Myocyte (in vitro differentiated cells): ENCODE data around the gene MAGEF1. TPM values are rescaled to one million over a fixed set of nuclear protein-coding genes. Genes with fewer than 3 reads are reported as not detected.
"Not testable (repeated sequence)": the region's sequence is repeated elsewhere in the genome, so short reads cannot be mapped to it uniquely, and the experiment has no call there.

Experiments used
- DNase-seq: peaks from one replicate; pipeline ENCODE4 v3.0.0-alpha.2; 2012; ENCODE audit warnings: low read depth
- total RNA-seq: library from RNA; depleted of rRNA; stranded (reverse); fragments of >200 nt; gene quantifications from 2 replicates; pipeline ENCODE4 v1.2.3, GENCODE V29; 2014

MAGEF1 gene
- total RNA-seq, 1 donor from 2014 or later = 111 TPM

GRCh38 chr3:184743248-184743647, 31.4 kb upstream of the MAGEF1 start:
- DNase-seq = no peak

- DNase-seq = no peak
Measured at GRCh38 chr3:184742676-184743135, 30.8 kb upstream of the MAGEF1 start.

DNA sequence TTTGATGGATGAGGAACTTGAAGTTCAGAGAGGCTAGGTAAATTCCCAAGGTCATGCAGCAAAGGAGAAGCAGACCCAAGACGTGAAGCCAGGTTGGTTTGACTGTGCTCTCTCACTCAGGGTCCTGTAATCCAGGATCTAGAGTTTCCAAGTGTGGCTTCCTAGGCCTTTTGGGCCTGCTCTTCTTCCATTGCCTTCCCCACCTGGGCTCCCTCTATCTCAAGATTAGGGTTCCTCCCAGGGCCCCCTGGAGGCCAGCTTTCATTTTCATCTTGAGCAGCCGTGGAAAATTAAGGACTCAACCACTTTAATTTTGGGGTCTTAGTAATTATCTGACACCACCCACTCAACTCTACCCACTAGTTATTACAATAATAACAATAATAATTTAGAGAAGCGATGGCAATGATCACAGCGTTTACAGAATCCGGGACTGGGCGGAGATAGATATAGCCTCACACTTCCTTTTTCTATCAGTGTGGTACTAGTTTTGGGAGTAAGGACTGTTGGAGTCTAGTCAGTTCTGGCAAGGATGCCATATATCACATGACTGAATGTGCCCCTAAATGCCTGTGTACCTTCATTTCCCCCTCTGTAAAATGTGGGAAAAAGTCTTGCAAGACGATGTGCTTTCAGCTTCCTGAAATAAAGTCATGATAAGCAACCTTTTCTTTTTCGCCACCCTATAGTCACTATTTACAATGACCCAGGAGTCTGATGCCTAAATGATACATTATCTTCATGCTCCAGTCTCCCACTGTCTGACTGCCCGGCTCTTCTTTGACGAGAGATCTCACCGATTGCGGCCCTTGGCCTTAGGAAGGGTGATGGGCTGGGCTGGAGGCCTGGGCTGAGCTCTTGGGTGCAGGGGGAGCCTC, 30.2 kb upstream of the MAGEF1 start:
- no peak for DNase-seq

- DNase-seq = no peak
Measured at GRCh38 chr3:184741259-184741556, 29.3 kb upstream of the MAGEF1 start.

GRCh38 chr3:184740509-184741258, 28.8 kb upstream of the MAGEF1 start:
- peak; percentile 87 for DNase-seq

GRCh38 chr3:184739594-184740505, 28.0 kb upstream of the MAGEF1 start:
- DNase-seq = no peak

DNA sequence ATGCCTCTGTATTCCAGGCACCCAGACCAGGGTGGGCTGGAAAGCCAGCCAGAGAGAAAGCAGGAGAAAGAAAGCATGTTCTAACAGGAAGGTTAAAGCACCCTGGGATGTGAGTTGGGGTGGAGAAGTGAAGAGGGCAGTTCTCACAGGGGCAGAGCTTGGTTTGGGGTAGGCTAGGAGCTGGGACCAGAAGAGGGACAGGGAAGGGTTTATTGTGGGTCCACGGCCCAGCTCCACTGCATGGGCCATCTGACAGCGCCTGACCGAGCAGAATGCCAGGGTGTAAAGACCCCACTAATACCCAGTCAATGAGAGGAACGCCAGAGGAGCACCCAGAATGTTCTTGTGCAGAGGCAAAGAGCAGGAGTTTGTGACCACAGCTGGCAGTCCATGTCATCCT, 27.1 kb upstream of the MAGEF1 start:
- no peak for DNase-seq

DNA sequence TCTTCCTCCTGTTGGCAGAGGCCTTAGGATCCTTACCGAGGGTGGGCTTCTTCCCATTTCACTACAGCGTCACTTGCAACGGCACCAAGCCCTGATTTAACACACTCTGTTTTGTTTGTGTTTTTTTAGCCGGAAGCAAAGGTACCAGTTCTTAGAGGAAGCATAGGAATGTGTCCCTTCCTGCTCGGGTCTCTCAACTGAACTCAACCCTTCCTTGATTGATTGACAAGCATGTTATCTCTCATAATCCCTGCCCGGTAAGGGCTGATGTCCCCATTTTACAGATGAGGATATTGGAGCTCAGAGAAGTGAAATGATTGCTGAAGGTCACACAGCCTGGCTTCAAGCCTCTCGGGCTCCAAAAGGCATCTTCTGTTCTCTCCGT, 26.6 kb upstream of the MAGEF1 start:
- no peak for DNase-seq

DNA sequence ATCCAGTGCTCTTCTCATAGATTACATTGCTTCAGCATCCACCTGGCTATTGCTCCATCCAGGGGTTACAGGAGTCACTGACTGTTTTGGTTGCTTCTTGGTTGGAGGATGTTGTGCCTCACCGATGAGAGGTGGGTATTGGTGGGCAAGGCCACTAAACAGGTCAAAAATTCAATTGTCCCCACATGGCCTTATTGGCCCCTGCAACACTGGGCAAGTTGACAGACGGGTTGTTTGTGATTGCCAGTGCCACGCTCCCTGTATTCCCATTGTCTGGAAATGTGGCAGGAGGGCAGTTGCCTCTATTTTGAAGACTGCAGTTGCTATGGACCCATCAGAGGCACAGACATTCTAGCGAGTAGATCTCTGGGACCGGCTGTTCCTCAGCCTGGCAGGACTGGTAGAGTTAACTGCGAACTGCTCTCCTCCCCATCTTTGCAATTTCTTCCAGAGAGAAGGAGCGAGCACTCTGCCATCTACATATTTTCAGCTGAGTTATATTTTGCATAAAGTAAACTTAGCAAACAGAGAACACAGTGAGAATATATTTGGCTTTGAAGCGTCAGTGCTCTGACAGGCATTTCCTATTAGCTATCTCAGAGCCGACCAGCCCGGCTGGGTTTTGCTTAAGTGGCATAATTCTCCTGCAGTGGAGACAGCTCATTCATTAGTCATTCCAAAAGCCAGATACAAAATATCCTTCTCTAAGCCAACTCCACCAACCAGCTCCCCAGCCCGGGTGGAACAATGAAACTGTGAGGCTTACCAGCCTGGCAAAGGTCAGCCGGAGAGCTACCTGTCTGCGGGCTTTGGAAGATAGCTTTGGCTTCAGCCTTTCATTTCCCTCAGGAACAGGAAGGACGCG, 26.0 kb upstream of the MAGEF1 start:
- peak; percentile 66 for DNase-seq

DNA sequence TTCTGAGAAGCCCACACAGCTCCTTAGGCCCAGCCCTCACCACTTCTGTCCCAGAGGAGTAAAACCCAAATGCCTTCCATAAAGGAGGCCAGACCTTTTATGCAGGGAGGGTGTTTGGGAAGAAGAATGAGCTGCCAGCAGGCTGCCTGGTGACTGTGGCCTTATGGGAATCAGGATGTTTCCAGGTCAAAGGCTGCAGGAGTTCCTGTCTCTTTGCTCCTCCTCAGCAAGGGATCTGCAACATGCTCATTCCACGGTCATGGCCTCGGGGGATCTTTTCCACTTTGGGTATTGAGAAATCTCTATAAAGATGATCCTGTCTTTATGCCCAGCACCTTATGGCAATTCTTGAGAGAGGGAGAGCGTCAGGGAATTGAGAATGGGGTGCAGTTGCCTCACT, 25.2 kb upstream of the MAGEF1 start:
- no peak for DNase-seq

DNA sequence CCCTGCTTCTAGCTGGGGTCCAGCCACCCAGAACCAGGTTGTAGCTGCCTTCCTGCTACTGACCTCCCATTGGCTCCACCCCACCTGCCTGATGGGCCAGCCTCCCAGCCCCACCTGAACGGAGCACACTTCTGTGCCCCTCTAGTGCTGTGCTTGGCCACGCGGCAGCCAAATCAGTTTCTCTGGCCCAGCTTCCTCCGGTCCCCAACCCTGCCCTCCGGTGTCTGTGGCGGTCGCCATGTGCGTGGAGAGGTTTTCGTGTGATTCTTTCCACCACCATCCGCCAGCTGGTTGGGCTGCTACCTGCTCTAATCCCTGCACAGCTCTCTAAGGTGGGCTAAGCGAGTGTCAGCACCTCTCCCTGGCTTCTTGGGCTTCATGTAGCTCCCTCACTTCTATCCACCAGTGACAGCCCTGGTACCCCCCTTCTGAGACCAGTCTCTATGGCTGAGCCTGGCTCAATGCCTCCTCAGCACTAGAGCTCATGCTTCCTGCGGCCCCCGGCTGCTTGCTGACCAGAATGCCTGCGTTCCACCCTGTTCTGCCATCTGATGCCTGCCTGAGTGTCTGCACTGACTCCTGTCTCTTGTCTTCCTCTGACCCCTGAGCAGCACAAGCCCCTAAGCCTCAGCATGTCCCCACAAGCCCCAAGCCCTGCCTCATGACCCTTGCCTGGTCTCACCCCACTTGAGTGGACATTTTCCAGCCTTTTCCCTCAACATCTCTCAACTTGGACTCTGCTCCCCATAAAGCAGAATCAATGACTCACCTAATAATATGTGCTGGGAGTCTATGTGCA, 23.2 kb upstream of the MAGEF1 start:
- no peak for DNase-seq

DNA sequence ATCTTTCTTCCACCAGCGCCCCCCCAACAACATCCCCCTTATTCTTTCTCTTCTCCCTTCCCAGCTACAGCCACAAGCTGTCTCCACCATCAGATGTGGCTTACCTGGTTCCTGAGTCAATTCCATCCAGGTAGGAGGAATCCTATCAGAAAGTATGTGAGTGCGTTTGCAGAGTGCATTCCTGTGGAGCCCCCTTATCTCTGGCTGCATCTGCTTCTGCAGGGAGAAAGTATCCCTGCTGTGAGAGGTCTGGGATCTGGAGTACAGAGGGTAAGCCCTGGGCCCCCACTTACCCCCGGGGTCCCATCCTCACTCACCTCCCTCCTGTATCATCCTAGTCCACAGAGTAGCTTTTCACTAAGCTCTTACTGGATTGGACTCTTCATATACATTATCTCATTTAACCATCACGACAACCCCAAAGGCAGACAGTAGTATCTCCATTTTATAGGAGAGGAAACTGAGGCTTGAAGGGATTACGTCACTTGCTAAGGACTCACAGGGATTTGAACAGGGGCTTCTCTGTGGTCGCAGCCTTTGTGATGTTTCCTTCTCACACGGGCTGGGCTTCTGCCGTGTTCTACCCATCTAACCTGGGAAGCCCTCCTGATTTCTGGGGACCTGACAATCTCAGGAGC, 22.2 kb upstream of the MAGEF1 start:
- DNase-seq = no peak

DNA sequence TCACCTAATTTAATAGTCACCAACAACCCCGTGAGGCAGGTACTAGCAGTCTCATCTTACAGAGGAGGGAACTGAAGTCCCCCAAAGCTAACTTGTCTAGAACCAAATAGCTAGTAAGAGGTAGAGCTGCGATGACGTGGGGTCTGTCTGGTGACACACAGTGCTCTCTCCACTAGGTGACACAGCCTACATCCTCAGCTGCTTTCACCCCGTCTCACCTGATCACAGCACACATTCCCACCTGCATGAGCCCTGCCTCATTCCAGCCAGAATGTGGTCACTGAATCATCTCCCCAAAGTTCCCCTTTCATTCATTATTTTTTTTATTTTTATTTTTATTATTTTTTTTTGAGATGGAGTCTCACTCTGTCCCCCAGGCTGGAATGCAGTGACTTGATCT, 21.3 kb upstream of the MAGEF1 start:
- no peak for DNase-seq

- DNase-seq = no peak
Measured at GRCh38 chr3:184731786-184732537, 20.1 kb upstream of the MAGEF1 start.

DNA sequence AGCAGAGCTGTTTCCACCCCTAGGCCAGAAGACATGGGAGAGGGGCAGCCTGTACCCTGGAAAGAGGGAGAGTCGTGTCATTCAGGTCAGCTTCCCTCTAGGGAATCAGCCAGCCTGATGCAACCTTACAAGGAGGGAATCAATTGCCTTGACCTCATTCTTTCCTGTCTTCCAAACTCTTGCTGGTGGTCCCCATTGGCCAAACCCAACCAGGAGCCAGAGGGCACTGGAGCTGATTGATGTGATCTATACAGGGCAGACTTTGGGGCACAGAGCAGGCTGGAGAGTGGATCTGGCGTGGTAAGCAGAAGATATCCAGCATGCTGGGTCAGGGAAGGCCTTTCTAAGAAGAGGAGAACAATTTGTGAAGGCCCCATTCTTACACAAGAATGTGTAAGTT, 19.1 kb upstream of the MAGEF1 start:
- no peak for DNase-seq

GRCh38 chr3:184729154-184729553, 17.3 kb upstream of the MAGEF1 start:
- DNase-seq = not testable (repeated sequence)

DNA sequence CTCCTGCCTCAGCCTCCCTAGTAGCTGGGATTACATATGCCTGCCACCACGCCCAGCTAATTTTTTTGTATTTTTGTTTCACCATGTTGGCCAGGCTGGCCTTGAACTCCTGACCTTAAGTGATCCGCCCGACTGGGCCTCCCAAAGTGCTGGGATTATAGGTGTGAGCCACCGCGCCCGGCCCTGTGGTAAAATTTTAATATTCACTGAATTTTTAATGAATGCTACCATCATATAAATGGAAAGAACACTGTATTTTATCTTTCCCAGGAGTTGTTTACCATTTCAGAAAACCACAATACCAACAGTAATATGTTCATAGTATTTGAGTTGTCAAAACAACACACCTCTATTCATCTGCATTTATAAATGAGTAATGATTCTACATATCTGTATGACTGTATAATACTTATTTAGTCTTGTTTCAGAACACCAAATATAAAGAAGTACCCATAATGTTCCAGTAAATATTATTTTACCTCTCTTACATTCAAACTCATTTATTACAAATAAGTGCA, 16.2 kb upstream of the MAGEF1 start:
- DNase-seq = no peak

DNA sequence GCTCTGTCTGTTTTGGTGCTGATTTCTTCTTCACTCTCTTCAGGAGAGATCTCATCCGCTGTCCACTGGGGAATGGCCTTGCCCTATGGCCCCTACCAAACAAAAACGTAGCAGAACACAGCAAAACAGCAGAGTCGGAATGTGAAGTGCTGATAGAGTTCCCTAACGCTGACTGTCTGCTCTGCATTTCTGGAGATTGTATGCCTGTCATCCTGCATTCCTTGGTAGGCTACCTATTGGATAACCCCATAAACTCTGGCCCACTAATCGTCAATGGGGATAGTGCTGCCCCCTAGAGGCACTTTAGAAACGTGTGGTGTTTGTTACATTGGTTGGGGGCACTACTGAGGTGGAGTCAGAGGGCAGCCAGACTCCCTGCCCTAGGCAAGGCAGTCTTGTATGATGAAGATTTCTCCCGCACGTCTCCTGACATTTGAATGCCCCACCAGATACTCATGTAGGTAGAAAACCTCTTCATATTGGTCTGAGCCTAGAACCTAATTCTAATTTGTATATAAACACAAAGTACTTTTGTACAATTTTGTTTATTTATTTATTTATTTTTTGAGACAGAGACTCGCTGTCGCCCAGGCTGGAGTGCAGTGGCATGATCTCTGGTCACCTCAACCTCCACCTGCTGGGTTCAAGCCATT, 15.6 kb upstream of the MAGEF1 start:
- peak; percentile 90 for DNase-seq
